Smooth muscle cell (in vitro differentiated cells): ENCODE results near the gene EEPD1. TPM values are rescaled to one million over a fixed set of nuclear protein-coding genes. Genes with fewer than 3 reads are reported as not detected.
A peak's percentile ranks its signal among the peaks of the same experiment; 100 is the strongest.

ENCODE experiments used
- DNase-seq: peaks from one replicate; lab custom pipeline; 2025; ENCODE audit not compliant: unreplicated experiment; lab: John Stamatoyannopoulos, UW
- H2AFZ ChIP-seq: fragments of 200-600 bp; sonication (generic); 2 replicates; pipeline ENCODE4 v1.6.0; 2016; ENCODE audit warnings: antibody characterized with exemption, low read depth, mild to moderate bottlenecking
- H3F3A ChIP-seq: fragments of 200-600 bp; sonication (generic); 2 replicates; pipeline ENCODE4 v1.6.0; 2017; ENCODE audit warnings: antibody characterized with exemption, low read depth
- H3K27ac ChIP-seq: fragments of 200-600 bp; sonication (generic); 2 replicates; pipeline ENCODE4 v1.5.1; 2016; ENCODE audit warnings: low read depth, mild to moderate bottlenecking
- H3K27me3 ChIP-seq: fragments of 200-600 bp; sonication (generic); 2 replicates; pipeline ENCODE4 v1.6.1; 2016; ENCODE audit warnings: low read depth, mild to moderate bottlenecking
- H3K36me3 ChIP-seq: fragments of 200-600 bp; sonication (generic); 2 replicates; pipeline ENCODE4 v1.5.1; 2016; ENCODE audit warnings: low read depth
- H3K4me1 ChIP-seq: fragments of 200-600 bp; sonication (generic); 2 replicates; pipeline ENCODE4 v1.5.1; 2016; ENCODE audit warnings: low read depth
- H3K4me2 ChIP-seq: fragments of 200-600 bp; sonication (generic); 2 replicates; pipeline ENCODE4 v1.6.0; 2016; ENCODE audit warnings: mild to moderate bottlenecking
- H3K4me3 ChIP-seq: fragments of 200-600 bp; sonication (generic); 2 replicates; pipeline ENCODE4 v1.5.1; 2016; ENCODE audit warnings: mild to moderate bottlenecking
- H3K79me2 ChIP-seq: fragments of 200-600 bp; sonication (generic); 2 replicates; pipeline ENCODE4 v1.6.0; 2016; ENCODE audit warnings: low read depth, mild to moderate bottlenecking
- H3K9ac ChIP-seq: fragments of 200-600 bp; sonication (generic); 2 replicates; pipeline ENCODE4 v1.6.0; 2016; ENCODE audit warnings: low read depth
- H3K9me3 ChIP-seq: fragments of 200-600 bp; sonication (generic); replicated peaks from 2 replicates; pipeline ENCODE4 v1.5.1; 2016; ENCODE audit warnings: low read depth
- H4K20me1 ChIP-seq: fragments of 200-600 bp; sonication (generic); 2 replicates; pipeline ENCODE4 v1.6.0; 2016; ENCODE audit warnings: low read depth
- CTCF ChIP-seq: fragments of 200-600 bp; sonication (generic); IDR thresholded peaks from 2 replicates; pipeline ENCODE4 v1.5.1; 2017; ENCODE audit warnings: borderline replicate concordance, mild to moderate bottlenecking, antibody characterized with exemption; ENCODE audit not compliant: insufficient read depth, poor library complexity, severe bottlenecking
- WGBS: methylation state at CpG from one replicate; pipeline ENCODE4 v1.1.7; 2016; ENCODE audit warnings: low lambda C conversion rate; 5-methylcytosine and 5-hydroxymethylcytosine counted together
- polyA plus RNA-seq: library from polyadenylated mRNA; unstranded; fragments of >200 nt; fragmentation: Nextera tagmentation; extraction: Ambion mirVana; gene quantifications from 2 replicates; pipeline ENCODE4 v1.2.1, GENCODE V29; 2016
- total RNA-seq: library from RNA; depleted of rRNA; stranded (reverse); fragments of >200 nt; gene quantifications from 2 replicates; pipeline ENCODE4 v1.2.3, GENCODE V29; 2014

The EEPD1 gene
- total and polyA plus RNA-seq, 2 experiments from 2014 or later, result 1.5 TPM

GRCh38 chr7:36112969-36113368 lies 40.1 kb upstream of the EEPD1 start:
- Histone ChIP-seq H3F3A (peaks cover 12% of the 10 kb centered on the region), H3K9ac (no peak overlapping the region), H3K36me3 (no peaks in the 10 kb centered on the region), H3K27ac (no peak overlapping the region), H2AFZ (no peak overlapping the region), H3K9me3 (no peaks in the 10 kb centered on the region), H4K20me1 (no peaks in the 10 kb centered on the region), H3K4me2 (no peak overlapping the region), H3K27me3 (no peaks in the 10 kb centered on the region), H3K79me2 (no peaks in the 10 kb centered on the region), H3K4me3 (no peak overlapping the region), H3K4me1 (no peaks in the 10 kb centered on the region)
- DNase-seq, result no peak
- WGBS, result 88% methylated on average over 2 of the region's 2 CpGs
- no peak for TF ChIP-seq CTCF

DNA sequence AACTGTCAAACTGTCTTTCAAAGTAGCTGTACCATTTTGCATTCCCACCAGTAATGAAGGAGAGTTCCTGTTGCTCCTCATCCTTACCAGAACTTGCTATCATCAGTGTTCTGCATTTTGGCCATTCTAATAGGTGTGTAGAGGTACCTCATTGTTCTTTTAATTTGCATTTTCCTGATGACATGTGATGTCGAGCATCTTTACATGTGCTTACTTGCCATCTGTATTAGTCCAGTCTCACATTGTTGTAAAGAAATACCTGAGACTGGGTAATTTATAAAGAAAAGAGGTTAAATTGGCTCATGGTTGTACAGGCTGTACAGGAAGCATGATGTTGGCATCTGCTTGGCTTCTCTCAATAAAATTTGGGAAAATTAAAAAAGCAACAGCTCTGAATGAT lies 38.7 kb upstream of the EEPD1 start:
- Histone ChIP-seq H3K4me1 (no peaks in the 10 kb centered on the region), H3K27ac (no peak overlapping the region), H3K4me2 (no peak overlapping the region), H3K36me3 (no peaks in the 10 kb centered on the region), H3K9me3 (no peaks in the 10 kb centered on the region), H2AFZ (no peak overlapping the region), H3F3A (peaks cover 13% of the 10 kb centered on the region), H3K9ac (no peak overlapping the region), H3K79me2 (no peaks in the 10 kb centered on the region), H3K4me3 (no peak overlapping the region), H3K27me3 (no peaks in the 10 kb centered on the region), H4K20me1 (no peaks in the 10 kb centered on the region)
- no peak for DNase-seq
- 93% methylated on average over 1 of the region's 1 CpG for WGBS
- TF ChIP-seq CTCF, result no peak

DNA sequence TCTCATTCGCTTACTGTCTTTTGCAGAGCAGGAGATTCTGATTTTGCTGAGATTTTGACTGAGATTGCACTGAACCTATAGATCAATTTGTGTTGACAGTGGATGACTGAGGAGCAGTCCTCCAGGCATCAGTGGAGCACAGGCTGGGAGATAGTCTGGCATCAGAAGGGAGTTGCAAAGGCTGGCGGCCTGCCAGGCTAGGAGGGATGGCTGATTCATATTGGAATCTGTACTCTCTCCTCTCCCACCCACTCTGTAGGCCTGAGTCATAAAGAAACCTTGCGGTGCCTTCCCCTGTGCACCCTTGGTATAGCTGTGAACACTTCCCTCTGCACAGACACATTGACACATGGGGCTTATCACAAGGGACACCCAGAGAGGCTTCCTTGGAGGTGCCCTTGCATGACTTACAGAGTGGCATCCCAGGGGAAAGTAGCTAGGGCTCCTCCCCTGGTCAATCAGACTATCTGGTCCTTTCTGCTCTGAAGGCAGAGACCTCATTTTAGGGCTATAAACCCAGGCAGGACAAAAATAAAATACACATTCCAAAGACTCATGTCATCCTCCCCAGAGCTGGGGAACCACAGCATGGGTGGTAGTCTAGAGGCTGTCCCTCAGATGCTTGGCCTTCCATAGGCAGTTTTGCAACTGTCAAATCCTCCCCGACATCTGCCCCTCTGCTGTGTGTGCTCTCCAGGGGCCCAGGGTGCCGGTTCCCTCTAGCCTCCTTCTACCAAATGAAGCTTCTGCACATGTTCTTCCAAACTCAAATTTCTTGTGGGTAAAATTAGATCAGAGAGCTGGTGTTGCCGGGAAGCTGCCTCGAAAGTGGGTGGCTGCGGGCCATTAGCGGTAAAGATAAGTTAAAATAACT lies 37.4 kb upstream of the EEPD1 start:
- TF ChIP-seq CTCF, result no peak
- Histone ChIP-seq H3K9ac (no peak overlapping the region), H3K27me3 (no peaks in the 10 kb centered on the region), H3K27ac (peak overlapping the region; percentile 79), H3K4me1 (no peaks in the 10 kb centered on the region), H3F3A (peaks cover 13% of the 10 kb centered on the region), H3K36me3 (no peaks in the 10 kb centered on the region), H4K20me1 (no peaks in the 10 kb centered on the region), H3K9me3 (no peaks in the 10 kb centered on the region), H3K4me2 (peak overlapping the region; percentile 64), H2AFZ (no peak overlapping the region), H3K4me3 (no peak overlapping the region), H3K79me2 (no peaks in the 10 kb centered on the region)
- 22% methylated on average over 9 of the region's 9 CpGs for WGBS
- DNase-seq, result peak; percentile 66
